ENCODE data around the gene SVOP.

DNA sequence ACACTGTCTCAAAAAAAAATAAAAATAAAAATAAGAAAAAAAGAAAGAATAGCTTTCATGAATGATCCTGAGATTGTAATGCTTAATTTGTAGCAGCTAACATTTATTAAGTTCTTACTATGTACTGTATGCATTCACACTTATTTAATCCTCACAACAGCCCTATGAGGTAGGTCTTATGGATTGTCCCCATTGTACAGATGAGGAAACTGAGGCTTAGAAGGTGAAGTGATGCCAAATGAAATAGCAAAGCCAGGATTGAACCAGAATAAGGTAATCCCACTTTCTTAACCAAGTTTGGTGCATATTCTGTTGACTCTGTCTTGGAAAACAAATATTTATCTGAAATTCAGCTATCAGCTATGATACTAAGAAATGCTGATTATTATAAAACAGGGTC, 33.7 kb upstream of the SVOP start:
- TF ChIP-seq, protein P1, sequence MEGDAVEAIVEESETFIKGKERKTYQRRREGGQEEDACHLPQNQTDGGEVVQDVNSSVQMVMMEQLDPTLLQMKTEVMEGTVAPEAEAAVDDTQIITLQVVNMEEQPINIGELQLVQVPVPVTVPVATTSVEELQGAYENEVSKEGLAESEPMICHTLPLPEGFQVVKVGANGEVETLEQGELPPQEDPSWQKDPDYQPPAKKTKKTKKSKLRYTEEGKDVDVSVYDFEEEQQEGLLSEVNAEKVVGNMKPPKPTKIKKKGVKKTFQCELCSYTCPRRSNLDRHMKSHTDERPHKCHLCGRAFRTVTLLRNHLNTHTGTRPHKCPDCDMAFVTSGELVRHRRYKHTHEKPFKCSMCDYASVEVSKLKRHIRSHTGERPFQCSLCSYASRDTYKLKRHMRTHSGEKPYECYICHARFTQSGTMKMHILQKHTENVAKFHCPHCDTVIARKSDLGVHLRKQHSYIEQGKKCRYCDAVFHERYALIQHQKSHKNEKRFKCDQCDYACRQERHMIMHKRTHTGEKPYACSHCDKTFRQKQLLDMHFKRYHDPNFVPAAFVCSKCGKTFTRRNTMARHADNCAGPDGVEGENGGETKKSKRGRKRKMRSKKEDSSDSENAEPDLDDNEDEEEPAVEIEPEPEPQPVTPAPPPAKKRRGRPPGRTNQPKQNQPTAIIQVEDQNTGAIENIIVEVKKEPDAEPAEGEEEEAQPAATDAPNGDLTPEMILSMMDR (IDR thresholded peaks at IDR 0.05; ENCODE audit: borderline replicate concordance, extremely low read depth, low read length, poor library complexity, severe bottlenecking) = no peak
- no peak for TF ChIP-seq EZH2 (IDR thresholded peaks at IDR 0.05; ENCODE audit: borderline replicate concordance, low read depth, low read length, severe bottlenecking)

All from DND-41 (cell line).